PC-9 (cell line): ENCODE measurements around the gene SUPT5H. TPM values are rescaled to one million over a fixed set of nuclear protein-coding genes. Genes with fewer than 3 reads are reported as not detected.

Experiments
- BruUV-seq: library from RNA; stranded (reverse); fragments of 400-500 nt; replicated peaks from 2 replicates; lab custom pipeline; 2021; lab: Mats Ljungman, UMichigan
- CTCF ChIA-PET: fragments of 300-600 bp; sonication (Branson Sonifier 250); formaldehyde crosslinking; loops from one replicate; lab custom pipeline; 2022; ENCODE audit warnings: antibody characterized with exemption; lab: Charles Lee
- POLR2A ChIA-PET: fragments of 300-600 bp; sonication (Branson Sonifier 250); formaldehyde crosslinking; loops from one replicate; lab custom pipeline; 2022; ENCODE audit warnings: antibody characterized with exemption; ENCODE audit not compliant: unreplicated experiment; lab: Charles Lee
- DNase-seq, 2 experiments: peaks; one replicate each; pipeline versions ENCODE4 v3.0.0 to v3.0.0-alpha.2; 2015 to 2022; ENCODE audit warnings: mixed read lengths in 1 of 2
- H2AFZ ChIP-seq: fragments of 200-600 bp; sonication (generic); 2 replicates; pipeline ENCODE4 v1.8.1; 2017; ENCODE audit warnings: antibody characterized with exemption
- H3F3A ChIP-seq: fragments of 200-600 bp; sonication (generic); 2 replicates; pipeline ENCODE4 v1.8.1; 2017; ENCODE audit warnings: antibody characterized with exemption, mild to moderate bottlenecking, low read depth; ENCODE audit not compliant: insufficient read depth
- H3K27ac ChIP-seq: fragments of 200-600 bp; sonication (generic); 2 replicates; pipeline ENCODE4 v1.6.1; 2016; ENCODE audit warnings: mixed run types
- H3K27me3 ChIP-seq: fragments of 200-600 bp; sonication (generic); 2 replicates; pipeline ENCODE4 v1.6.1; 2016; ENCODE audit warnings: low read depth, mixed run types; ENCODE audit not compliant: insufficient read depth
- H3K36me3 ChIP-seq: fragments of 200-600 bp; sonication (generic); 2 replicates; pipeline ENCODE4 v1.6.1; 2016; ENCODE audit warnings: low read depth, mixed run types
- H3K4me1 ChIP-seq: fragments of 200-600 bp; sonication (generic); replicated peaks from 2 replicates; pipeline ENCODE4 v1.6.1; 2016; ENCODE audit warnings: mixed run types; ENCODE audit not compliant: insufficient read depth
- H3K4me2 ChIP-seq: fragments of 200-600 bp; sonication (generic); 2 replicates; pipeline ENCODE4 v1.6.1; 2017; ENCODE audit warnings: mixed run types
- H3K4me3 ChIP-seq: fragments of 200-600 bp; sonication (generic); 2 replicates; pipeline ENCODE4 v1.6.1; 2016; ENCODE audit warnings: mixed run types
- H3K79me2 ChIP-seq: fragments of 200-600 bp; sonication (generic); 2 replicates; pipeline ENCODE4 v1.6.1; 2017; ENCODE audit warnings: low read depth, mixed run types
- H3K9me2 ChIP-seq: fragments of 200-600 bp; sonication (generic); 2 replicates; pipeline ENCODE4 v1.8.1; 2017; ENCODE audit warnings: mild to moderate bottlenecking; ENCODE audit not compliant: insufficient read depth
- H3K9me3 ChIP-seq: fragments of 200-600 bp; sonication (generic); 2 replicates; pipeline ENCODE4 v1.8.1; 2016; ENCODE audit warnings: low read depth; ENCODE audit not compliant: insufficient read depth
- H4K20me1 ChIP-seq: fragments of 200-600 bp; sonication (generic); 2 replicates; pipeline ENCODE4 v1.8.1; 2017; ENCODE audit not compliant: insufficient read depth
- EZH2 ChIP-seq: fragments of 200-600 bp; sonication (generic); IDR thresholded peaks from 2 replicates; pipeline ENCODE4 v1.8.0; 2017; ENCODE audit warnings: antibody characterized with exemption, low read depth
- intact Hi-C: fragments of 100-400 bp; cut with micrococcal nuclease; formaldehyde crosslinking; loops from one replicate; pipeline ENCODE4 v1.10.0; 2022; ENCODE audit not compliant: unreplicated experiment
- total RNA-seq: library from RNA; stranded (reverse); gene quantifications from 2 replicates; pipeline ENCODE4 v1.2.3, GENCODE V29; 2021
- TF ChIP-seq, protein P1 (sequence below): fragments of 200-600 bp; sonication (generic); conservative IDR thresholded peaks from 2 replicates; pipeline ENCODE4 v1.6.1; 2017; ENCODE audit warnings: mixed run types, antibody characterized with exemption, mild to moderate bottlenecking, moderate library complexity

Gene SUPT5H
- total RNA-seq, 1 experiment from 2014 or later, result 118 TPM

DNA sequence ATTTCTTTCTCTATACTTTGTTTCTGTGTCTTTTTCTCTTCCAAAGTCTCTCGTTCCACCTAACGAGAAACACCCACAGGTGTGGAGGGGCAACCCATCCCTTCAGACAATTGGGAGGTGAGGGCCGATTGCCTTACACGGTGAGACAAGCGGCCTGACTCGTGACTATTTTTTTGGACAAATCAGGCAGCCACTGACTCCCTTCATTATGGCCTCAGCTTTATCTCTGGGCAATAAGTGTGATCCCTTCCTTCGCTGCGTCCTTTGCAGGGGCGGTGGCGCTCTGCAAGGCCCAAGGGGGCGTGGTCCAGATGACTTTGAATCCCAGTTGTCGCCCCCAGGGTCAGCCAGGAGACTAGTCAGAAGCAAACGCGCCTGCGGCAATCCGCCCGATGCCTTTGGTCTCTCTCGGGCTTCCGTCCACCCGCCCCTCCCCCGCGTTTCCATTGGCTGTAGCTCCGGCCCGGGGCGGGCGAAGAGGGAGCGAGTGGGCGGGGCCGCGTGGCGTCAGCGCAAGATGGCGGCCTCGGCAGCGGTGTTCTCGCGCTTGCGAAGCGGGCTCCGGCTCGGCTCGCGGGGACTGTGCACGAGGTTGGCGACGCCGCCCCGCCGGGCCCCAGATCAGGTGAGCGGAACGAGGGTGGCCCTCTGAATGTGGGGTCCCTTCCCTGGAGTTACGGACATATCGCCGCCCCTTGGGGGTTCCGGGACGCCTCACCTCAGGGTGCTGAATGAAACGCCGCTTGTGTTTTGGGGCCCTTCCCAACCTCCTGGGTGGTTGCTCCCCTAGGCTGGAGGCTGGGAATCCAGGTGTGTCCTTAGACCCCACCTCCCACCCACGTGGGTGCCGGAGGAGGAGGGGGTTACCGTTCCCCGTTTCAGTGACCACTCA, 35.2 kb downstream of the SUPT5H start, which contains the start of gene TIMM50:
Gene TIMM50, plus strand, starts transcription at position 502 of the 892 bp plus-strand sequence. Its CDS starts 16 bp downstream, at position 518.
- CTCF ChIA-PET, result interaction anchor here (0.5 to 0.8 kb wide), 4 partner anchors 53 to 190 kb away, joined by 3 to 15 read pairs (median 4); partner anchors contain the start of gene SAMD4B

DNA sequence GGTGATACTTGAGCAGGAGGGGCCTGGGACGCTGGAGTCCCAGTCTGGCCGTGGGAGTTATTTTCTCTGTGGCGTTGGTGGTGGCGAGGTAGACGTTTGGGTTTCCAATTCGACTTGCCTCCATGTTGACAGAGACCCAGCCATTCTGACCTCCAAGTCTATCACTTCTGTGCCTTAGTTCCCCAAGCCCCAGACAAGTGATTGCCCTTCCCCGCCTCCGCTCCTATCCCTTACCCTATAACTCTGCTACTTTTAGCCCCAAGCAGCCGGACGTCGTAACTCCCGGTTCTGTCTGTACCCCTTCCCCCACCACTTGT, 35.8 kb downstream of the SUPT5H start:
- H3K9me3 ChIP-seq, result no peaks in the 10 kb centered on the region
- TF ChIP-seq, protein P1, sequence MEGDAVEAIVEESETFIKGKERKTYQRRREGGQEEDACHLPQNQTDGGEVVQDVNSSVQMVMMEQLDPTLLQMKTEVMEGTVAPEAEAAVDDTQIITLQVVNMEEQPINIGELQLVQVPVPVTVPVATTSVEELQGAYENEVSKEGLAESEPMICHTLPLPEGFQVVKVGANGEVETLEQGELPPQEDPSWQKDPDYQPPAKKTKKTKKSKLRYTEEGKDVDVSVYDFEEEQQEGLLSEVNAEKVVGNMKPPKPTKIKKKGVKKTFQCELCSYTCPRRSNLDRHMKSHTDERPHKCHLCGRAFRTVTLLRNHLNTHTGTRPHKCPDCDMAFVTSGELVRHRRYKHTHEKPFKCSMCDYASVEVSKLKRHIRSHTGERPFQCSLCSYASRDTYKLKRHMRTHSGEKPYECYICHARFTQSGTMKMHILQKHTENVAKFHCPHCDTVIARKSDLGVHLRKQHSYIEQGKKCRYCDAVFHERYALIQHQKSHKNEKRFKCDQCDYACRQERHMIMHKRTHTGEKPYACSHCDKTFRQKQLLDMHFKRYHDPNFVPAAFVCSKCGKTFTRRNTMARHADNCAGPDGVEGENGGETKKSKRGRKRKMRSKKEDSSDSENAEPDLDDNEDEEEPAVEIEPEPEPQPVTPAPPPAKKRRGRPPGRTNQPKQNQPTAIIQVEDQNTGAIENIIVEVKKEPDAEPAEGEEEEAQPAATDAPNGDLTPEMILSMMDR, result no peak
- TF ChIP-seq EZH2, result no peak
- H3K9me2 ChIP-seq, result no peaks in the 10 kb centered on the region
- H3F3A ChIP-seq, result peaks cover 23% of the 10 kb centered on the region; the same call in 1 of the 2 replicates
- DNase-seq, result no peak
- no peaks in the 10 kb centered on the region for H3K27me3 ChIP-seq
- intact Hi-C loops, result loop anchor here (1.0 to 5.0 kb wide), 2 partner anchors 34 to 69 kb away; partner anchors contain the start of genes PLEKHG2 and SUPT5H
- peak overlapping the region; percentile 99 for H3K4me2 ChIP-seq
- ChIA-PET POLR2A (interaction anchor here (0.7 to 1.0 kb wide), 3 partner anchors 29 to 36 kb away, joined by 6 to 18 read pairs (median 8); partner anchors contain the start of gene SUPT5H), CTCF (interaction anchor here (0.5 to 0.8 kb wide), 3 partner anchors 56 to 189 kb away, joined by 3 to 15 read pairs (median 5); partner anchors contain the start of gene SAMD4B)
- no peaks in the 10 kb centered on the region for H4K20me1 ChIP-seq
- H3K27ac ChIP-seq, result peak overlapping the region; percentile 94
- H3K36me3 ChIP-seq, result 0 out of 2 replicates have a peak, but pooled peaks cover 6% of the 10 kb centered on the region
- H3K4me1 ChIP-seq, result peaks cover 13% of the 10 kb centered on the region; the same call in 1 of the 2 replicates
- H3K4me3 ChIP-seq, result peak overlapping the region; percentile 99
- H2AFZ ChIP-seq, result peak overlapping the region; percentile 97
- TSS peak; percentile 29 for BruUV-seq
- H3K79me2 ChIP-seq, result peaks cover 23% of the 10 kb centered on the region

More for the DNA sequence above, 35.2 kb downstream of the SUPT5H start, which contains the start of gene TIMM50:
- Histone ChIP-seq H3F3A (peaks cover 23% of the 10 kb centered on the region; the same call in 1 of the 2 replicates), H3K27me3 (no peaks in the 10 kb centered on the region), H3K9me2 (no peaks in the 10 kb centered on the region), H3K27ac (peak within 1 kb of the TSS; percentile 94), H3K4me3 (peak within 1 kb of the TSS; percentile 99), H3K36me3 (0 out of 2 replicates have a peak, but pooled peaks cover 6% of the 10 kb centered on the region), H4K20me1 (no peaks in the 10 kb centered on the region), H3K4me1 (peaks cover 13% of the 10 kb centered on the region; the same call in 1 of the 2 replicates), H3K9me3 (no peaks in the 10 kb centered on the region), H3K4me2 (peak within 1 kb of the TSS; percentile 99), H3K79me2 (peaks cover 23% of the 10 kb centered on the region), H2AFZ (peak within 1 kb of the TSS; percentile 97)
- BruUV-seq, result TSS peak; percentile 65
- intact Hi-C loops, result loop anchor here (1.0 to 5.0 kb wide), 2 partner anchors 33 to 68 kb away; partner anchors contain the start of genes PLEKHG2 and SUPT5H
- no peak for TF ChIP-seq EZH2
- POLR2A ChIA-PET, result interaction anchor here (0.6 to 1.0 kb wide), 7 partner anchors 28 to 449 kb away, joined by 3 to 18 read pairs (median 5); partner anchors contain the start of genes RPS16 and SUPT5H
- DNase-seq, result peak; percentile 88 to 98

DNA sequence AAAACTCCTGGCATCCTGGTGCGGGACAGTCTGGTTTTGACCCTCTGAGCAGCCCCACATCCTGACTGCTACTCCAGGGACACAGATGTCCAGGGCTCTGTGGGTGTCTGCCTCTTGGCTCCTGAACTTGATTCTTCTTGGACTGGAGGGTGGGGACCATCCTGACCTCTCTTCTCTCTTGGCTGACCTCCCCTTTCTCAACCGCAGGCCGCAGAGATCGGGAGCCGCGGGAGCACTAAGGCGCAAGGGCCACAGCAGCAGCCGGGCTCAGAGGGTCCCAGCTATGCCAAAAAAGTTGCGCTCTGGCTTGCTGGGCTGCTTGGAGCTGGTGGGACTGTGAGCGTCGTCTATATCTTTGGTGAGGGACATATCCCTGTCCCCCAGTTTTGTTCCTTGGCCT, 36.3 kb downstream of the SUPT5H start:
- CTCF ChIA-PET, result no interaction called here
- H3K9me3 ChIP-seq, result no peaks in the 10 kb centered on the region
- no peaks in the 10 kb centered on the region for H3K9me2 ChIP-seq
- H3K36me3 ChIP-seq, result 0 out of 2 replicates have a peak, but pooled peaks cover 6% of the 10 kb centered on the region
- peak overlapping the region; percentile 97; the same call in 1 of the 2 replicates for H2AFZ ChIP-seq
- no peaks in the 10 kb centered on the region for H4K20me1 ChIP-seq
- H3K27me3 ChIP-seq, result no peaks in the 10 kb centered on the region
- TF ChIP-seq, protein P1, result no peak
- TF ChIP-seq EZH2, result no peak
- peaks cover 13% of the 10 kb centered on the region; the same call in 1 of the 2 replicates for H3K4me1 ChIP-seq
- H3F3A ChIP-seq, result peaks cover 23% of the 10 kb centered on the region; the same call in 1 of the 2 replicates
- H3K4me3 ChIP-seq, result peak overlapping the region; percentile 99
- POLR2A ChIA-PET, result no interaction called here
- BruUV-seq, result no TSS peak
- intact Hi-C loops, result loop anchor here (1.0 to 5.0 kb wide), 2 partner anchors 34 to 69 kb away; partner anchors contain the start of genes PLEKHG2 and SUPT5H
- DNase-seq, result no peak
- peak overlapping the region; percentile 99 for H3K4me2 ChIP-seq
- H3K27ac ChIP-seq, result peak overlapping the region; percentile 94
- peaks cover 23% of the 10 kb centered on the region for H3K79me2 ChIP-seq
